ENCODE data around the gene CHST15.

The CHST15 gene

DNA sequence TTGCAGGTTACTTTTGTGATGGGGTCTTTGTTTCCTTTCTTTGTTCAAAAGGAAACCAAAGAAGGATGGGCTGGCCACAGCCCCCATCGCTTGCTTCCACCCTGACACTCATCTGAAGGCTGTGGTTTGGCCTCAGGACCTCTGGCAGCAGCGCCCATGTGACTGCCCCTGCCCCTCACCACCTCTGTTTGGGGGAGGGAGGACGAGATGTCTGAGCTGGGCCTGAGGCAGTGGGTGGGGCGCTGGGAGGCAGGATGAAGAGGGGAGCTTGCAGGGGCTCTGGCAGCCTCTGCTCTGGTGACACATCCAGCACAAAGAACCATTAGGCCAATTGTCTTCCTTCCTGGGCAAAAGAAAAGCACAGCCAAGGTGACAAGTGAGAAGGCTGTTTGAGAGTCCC lies 15.9 kb upstream of the CHST15 start:
- in situ Hi-C loops (cut with HindIII; ENCODE audit: low sequenced_read_pairs): no loop called here
- H3K4me3 ChIP-seq (ENCODE audit: low read depth, low read length): no peak overlapping the region
- TF ChIP-seq, protein P1, sequence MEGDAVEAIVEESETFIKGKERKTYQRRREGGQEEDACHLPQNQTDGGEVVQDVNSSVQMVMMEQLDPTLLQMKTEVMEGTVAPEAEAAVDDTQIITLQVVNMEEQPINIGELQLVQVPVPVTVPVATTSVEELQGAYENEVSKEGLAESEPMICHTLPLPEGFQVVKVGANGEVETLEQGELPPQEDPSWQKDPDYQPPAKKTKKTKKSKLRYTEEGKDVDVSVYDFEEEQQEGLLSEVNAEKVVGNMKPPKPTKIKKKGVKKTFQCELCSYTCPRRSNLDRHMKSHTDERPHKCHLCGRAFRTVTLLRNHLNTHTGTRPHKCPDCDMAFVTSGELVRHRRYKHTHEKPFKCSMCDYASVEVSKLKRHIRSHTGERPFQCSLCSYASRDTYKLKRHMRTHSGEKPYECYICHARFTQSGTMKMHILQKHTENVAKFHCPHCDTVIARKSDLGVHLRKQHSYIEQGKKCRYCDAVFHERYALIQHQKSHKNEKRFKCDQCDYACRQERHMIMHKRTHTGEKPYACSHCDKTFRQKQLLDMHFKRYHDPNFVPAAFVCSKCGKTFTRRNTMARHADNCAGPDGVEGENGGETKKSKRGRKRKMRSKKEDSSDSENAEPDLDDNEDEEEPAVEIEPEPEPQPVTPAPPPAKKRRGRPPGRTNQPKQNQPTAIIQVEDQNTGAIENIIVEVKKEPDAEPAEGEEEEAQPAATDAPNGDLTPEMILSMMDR (IDR thresholded peaks at IDR 0.05; ENCODE audit: low read depth, low read length): no peak
- DNase-seq (ENCODE audit: low read depth, low spot score): no peak

DNA sequence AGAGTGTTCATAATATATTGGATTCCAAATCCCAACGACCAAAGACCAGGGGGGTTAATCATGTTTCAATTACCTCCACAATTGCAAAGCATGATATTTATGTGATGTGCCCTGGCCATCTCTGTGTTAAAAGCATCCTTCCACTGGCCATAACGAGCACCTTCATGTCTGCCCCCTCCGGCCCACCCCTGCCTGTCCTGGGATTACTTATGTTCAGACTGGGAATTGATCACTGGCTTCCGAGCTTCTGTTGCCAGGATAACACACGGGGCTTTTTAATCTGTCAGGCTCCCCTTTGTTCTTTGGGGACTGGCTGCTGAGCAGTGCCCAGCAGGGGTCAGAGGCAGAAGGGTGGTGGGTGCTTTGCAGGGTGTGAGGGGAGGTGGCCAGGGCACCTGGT lies 13.7 kb upstream of the CHST15 start:
- no peak overlapping the region for H3K4me3 ChIP-seq (ENCODE audit: low read depth, low read length)
- TF ChIP-seq, protein P1 (IDR thresholded peaks at IDR 0.05; ENCODE audit: low read depth, low read length): no peak
- DNase-seq (ENCODE audit: low read depth, low spot score): no peak
- in situ Hi-C loops (cut with HindIII; ENCODE audit: low sequenced_read_pairs): no loop called here

DNA sequence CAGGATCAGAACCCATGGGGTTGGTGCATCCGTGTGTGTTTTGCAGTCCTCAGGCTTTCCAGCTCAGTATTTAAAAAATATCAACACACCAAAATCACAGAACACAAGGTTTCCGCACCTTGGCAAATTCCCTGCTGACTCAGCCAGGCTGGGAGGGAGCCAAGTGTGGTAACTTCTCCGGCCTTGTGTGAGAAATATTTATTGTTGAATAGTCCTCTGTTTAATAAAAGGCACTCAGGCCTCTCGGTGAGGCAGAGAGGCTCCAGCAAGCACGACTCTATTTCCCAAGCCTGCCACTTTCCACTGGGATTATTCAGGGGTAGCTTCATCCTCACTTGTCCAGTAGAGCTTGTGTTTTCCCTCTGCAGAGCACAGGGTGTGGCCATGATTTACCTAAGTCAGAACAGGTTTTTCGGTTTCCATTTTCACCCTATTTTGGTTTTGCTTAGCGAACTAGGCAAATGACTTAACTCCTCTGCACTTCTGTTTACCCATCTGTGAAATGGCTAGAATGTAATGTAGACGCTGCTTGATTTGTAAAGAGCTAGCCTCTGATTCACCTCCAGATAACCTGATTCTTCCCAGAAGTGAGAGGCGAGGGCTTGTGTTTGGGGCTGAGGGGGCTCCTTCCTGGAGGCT lies 13.0 kb upstream of the CHST15 start:
- no peak overlapping the region for H3K4me3 ChIP-seq (ENCODE audit: low read depth, low read length)
- TF ChIP-seq, protein P1 (IDR thresholded peaks at IDR 0.05; ENCODE audit: low read depth, low read length): no peak
- DNase-seq (ENCODE audit: low read depth, low spot score): peak; percentile 88
- in situ Hi-C loops (cut with HindIII; ENCODE audit: low sequenced_read_pairs): no loop called here

DNA sequence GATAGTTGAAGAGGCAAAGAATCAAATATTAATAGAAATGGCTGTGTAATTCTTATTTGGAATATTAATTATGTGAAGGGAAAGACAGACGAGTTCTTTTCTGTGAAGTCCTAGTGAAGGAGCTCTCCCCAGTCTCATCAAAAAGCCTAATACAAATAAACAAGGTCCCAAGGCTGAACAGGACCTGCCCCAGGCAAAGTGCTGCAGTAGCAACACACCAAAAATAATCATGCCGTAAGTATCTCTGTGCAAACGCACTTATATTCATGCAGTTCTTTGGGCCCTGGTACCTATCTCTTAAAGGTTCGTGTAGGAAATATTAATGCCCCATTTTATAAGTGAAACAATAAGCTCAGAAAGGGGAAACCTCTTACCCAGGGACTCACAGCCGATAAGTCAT lies 12.2 kb upstream of the CHST15 start:
- in situ Hi-C loops (cut with HindIII; ENCODE audit: low sequenced_read_pairs): no loop called here
- no peak overlapping the region for H3K4me3 ChIP-seq (ENCODE audit: low read depth, low read length)
- TF ChIP-seq, protein P1 (IDR thresholded peaks at IDR 0.05; ENCODE audit: low read depth, low read length): no peak
- peak; percentile 10 for DNase-seq (ENCODE audit: low read depth, low spot score)

DNA sequence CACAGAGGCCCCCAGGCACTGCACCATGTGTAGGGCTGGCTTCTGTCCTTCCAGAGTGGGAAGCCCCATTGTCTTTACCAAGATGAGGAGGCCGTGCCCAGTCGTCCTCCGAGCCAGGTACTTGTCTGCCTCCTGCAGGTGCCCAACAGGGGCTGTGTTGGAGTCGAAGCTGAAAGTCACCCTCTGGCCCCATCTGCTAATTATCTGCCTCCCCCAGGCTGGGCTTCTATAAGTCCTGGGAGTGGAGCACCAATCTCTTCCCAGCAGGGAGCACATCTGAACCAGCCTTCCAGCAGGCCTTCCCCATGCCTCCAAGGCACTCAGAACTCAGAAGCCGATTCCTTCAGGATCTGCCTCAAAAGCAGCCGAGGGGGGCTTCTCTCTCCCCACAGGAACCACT lies 11.6 kb upstream of the CHST15 start:
- no peak for DNase-seq (ENCODE audit: low read depth, low spot score)
- in situ Hi-C loops (cut with HindIII; ENCODE audit: low sequenced_read_pairs): no loop called here
- TF ChIP-seq, protein P1 (IDR thresholded peaks at IDR 0.05; ENCODE audit: low read depth, low read length): no peak
- no peak overlapping the region for H3K4me3 ChIP-seq (ENCODE audit: low read depth, low read length)

DNA sequence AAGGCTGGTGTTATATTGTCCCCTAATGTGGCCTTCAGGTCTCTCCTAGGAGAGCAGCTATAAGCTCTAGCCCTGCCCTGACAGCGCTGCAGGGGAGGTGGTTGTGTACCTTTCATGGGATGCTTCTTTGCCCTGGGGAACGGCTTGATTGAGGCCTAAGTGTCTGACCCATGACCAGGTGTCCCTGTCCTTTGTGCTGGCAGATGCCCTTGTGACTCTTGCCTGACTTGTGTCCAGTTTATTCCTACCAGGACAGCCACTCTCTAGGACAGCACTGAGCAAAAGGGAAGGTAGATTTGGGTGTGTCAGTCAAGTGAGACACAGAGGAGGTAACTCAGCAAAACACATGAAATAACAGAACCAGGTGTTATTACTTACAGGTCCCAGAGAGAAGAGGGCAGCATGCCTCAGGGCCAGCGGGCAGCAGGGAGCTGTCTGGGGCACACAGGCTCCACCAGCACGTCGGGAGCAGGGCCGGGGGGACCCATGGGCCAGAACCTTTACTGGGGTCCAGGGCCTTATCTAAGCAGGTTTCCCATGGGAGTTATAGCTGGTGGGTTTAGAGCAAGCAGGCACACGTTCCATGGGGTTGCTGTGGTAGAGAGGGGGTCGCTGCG lies 10.7 kb upstream of the CHST15 start:
- no peak for DNase-seq (ENCODE audit: low read depth, low spot score)
- in situ Hi-C loops (cut with HindIII; ENCODE audit: low sequenced_read_pairs): no loop called here

More for the DNA sequence above, 10.7 kb upstream of the CHST15 start:
- no peak overlapping the region for H3K4me3 ChIP-seq (ENCODE audit: low read depth, low read length)
- TF ChIP-seq, protein P1 (IDR thresholded peaks at IDR 0.05; ENCODE audit: low read depth, low read length): no peak

Measured in astrocyte of the spinal cord (primary cell).